DND-41 (cell line): ENCODE results near the gene VAV2.

ENCODE experiments used
- ATAC-seq: fragments of 200-7000 bp; cut with Tn5 transposase; 3 replicates; pipeline ENCODE4 v1.9.1; 2021; ENCODE audit warnings: low read depth; ENCODE audit not compliant: insufficient read depth
- DNase-seq: peaks from one replicate; pipeline ENCODE4 v3.0.0-alpha.2; 2020
- H2AFZ ChIP-seq: 2 replicates; pipeline ENCODE4 v1.6.0; 2012; ENCODE audit warnings: low read depth, low read length
- H3K27ac ChIP-seq: 2 replicates; pipeline ENCODE4 v1.5.1; 2012; ENCODE audit warnings: low read length, inconsistent platforms
- H3K27me3 ChIP-seq: fragments of 200-600 bp; sonication (generic); 2 replicates; pipeline ENCODE4 v1.6.0; 2012; ENCODE audit warnings: low read length, mild to moderate bottlenecking, inconsistent platforms; ENCODE audit not compliant: insufficient read depth, poor library complexity
- H3K36me3 ChIP-seq: 2 replicates; pipeline ENCODE4 v1.5.1; 2012; ENCODE audit warnings: low read length, inconsistent platforms; ENCODE audit not compliant: insufficient read depth
- H3K4me1 ChIP-seq: 2 replicates; pipeline ENCODE4 v1.5.1; 2012; ENCODE audit warnings: mild to moderate bottlenecking, low read length; ENCODE audit not compliant: insufficient read depth
- H3K4me2 ChIP-seq: 2 replicates; pipeline ENCODE4 v1.6.0; 2012; ENCODE audit warnings: mild to moderate bottlenecking, moderate library complexity, low read length, inconsistent platforms; ENCODE audit not compliant: insufficient read depth
- H3K4me3 ChIP-seq, 2 experiments: fragments of 200-600 bp in 1 of 2; shearing (Covaris generic) in 1 of 2; 2 replicates each; pipeline ENCODE4 v1.5.1; 2012 to 2016; ENCODE audit warnings: inconsistent platforms in 2 of 2, low read length in 2 of 2, mild to moderate bottlenecking in 2 of 2, low read depth in 1 of 2, moderate library complexity in 1 of 2
- H3K79me2 ChIP-seq: 2 replicates; pipeline ENCODE4 v1.6.0; 2012; ENCODE audit warnings: low read length, inconsistent platforms; ENCODE audit not compliant: insufficient read depth
- H3K9ac ChIP-seq: 2 replicates; pipeline ENCODE4 v1.6.0; 2012; ENCODE audit warnings: low read depth, mild to moderate bottlenecking, inconsistent platforms, low read length, moderate library complexity
- H3K9me3 ChIP-seq: 2 replicates; pipeline ENCODE4 v1.5.1; 2012; ENCODE audit warnings: low read length, moderate library complexity, mild to moderate bottlenecking, inconsistent platforms; ENCODE audit not compliant: insufficient read depth, severe bottlenecking
- H4K20me1 ChIP-seq: 2 replicates; pipeline ENCODE4 v1.6.0; 2012; ENCODE audit warnings: low read length; ENCODE audit not compliant: insufficient read depth
- CTCF ChIP-seq: IDR thresholded peaks from 2 replicates; pipeline ENCODE4 v1.5.1; 2012; ENCODE audit warnings: borderline replicate concordance, low read length, moderate library complexity, mild to moderate bottlenecking; ENCODE audit not compliant: poor library complexity, severe bottlenecking; ENCODE audit errors: extremely low read depth
- EZH2 ChIP-seq: IDR thresholded peaks from 3 replicates; pipeline ENCODE4 v1.6.1; 2012; ENCODE audit warnings: borderline replicate concordance, low read depth, mild to moderate bottlenecking, moderate library complexity, low read length, inconsistent platforms; ENCODE audit not compliant: severe bottlenecking

Gene VAV2

GRCh38 chr9:133713960-133714495 lies 278.1 kb downstream of the VAV2 start:
- no peaks in the 10 kb centered on the region for H3K27me3 ChIP-seq
- H4K20me1 ChIP-seq = no peaks in the 10 kb centered on the region
- no peaks in the 10 kb centered on the region for H3K9me3 ChIP-seq
- DNase-seq (no peak), ATAC-seq (no peak)
- no peak overlapping the region for H3K4me3 ChIP-seq
- H2AFZ ChIP-seq = no peak overlapping the region
- H3K9ac ChIP-seq = no peak overlapping the region
- H3K4me2 ChIP-seq = no peak overlapping the region
- no peaks in the 10 kb centered on the region for H3K79me2 ChIP-seq
- H3K27ac ChIP-seq = no peak overlapping the region
- TF ChIP-seq EZH2 (no peak), CTCF (no peak)
- H3K36me3 ChIP-seq = no peaks in the 10 kb centered on the region
- peaks cover 2% of the 10 kb centered on the region; the same call in 1 of the 2 replicates for H3K4me1 ChIP-seq

- no peak overlapping the region for H3K27ac ChIP-seq
- DNase-seq (no peak), ATAC-seq (no peak)
- TF ChIP-seq EZH2 = no peak
- no peak for TF ChIP-seq CTCF
- H3K79me2 ChIP-seq = no peaks in the 10 kb centered on the region
- H3K27me3 ChIP-seq = no peaks in the 10 kb centered on the region
- no peak overlapping the region for H3K4me2 ChIP-seq
- H3K36me3 ChIP-seq = no peaks in the 10 kb centered on the region
- no peaks in the 10 kb centered on the region for H4K20me1 ChIP-seq
- H3K4me3 ChIP-seq = no peak overlapping the region
- peaks cover 2% of the 10 kb centered on the region; the same call in 1 of the 2 replicates for H3K4me1 ChIP-seq
- no peaks in the 10 kb centered on the region for H3K9me3 ChIP-seq
- no peak overlapping the region for H2AFZ ChIP-seq
- H3K9ac ChIP-seq = no peak overlapping the region
These were observed 278.8 kb downstream of the VAV2 start for GRCh38 chr9:133713150-133713959.

DNA sequence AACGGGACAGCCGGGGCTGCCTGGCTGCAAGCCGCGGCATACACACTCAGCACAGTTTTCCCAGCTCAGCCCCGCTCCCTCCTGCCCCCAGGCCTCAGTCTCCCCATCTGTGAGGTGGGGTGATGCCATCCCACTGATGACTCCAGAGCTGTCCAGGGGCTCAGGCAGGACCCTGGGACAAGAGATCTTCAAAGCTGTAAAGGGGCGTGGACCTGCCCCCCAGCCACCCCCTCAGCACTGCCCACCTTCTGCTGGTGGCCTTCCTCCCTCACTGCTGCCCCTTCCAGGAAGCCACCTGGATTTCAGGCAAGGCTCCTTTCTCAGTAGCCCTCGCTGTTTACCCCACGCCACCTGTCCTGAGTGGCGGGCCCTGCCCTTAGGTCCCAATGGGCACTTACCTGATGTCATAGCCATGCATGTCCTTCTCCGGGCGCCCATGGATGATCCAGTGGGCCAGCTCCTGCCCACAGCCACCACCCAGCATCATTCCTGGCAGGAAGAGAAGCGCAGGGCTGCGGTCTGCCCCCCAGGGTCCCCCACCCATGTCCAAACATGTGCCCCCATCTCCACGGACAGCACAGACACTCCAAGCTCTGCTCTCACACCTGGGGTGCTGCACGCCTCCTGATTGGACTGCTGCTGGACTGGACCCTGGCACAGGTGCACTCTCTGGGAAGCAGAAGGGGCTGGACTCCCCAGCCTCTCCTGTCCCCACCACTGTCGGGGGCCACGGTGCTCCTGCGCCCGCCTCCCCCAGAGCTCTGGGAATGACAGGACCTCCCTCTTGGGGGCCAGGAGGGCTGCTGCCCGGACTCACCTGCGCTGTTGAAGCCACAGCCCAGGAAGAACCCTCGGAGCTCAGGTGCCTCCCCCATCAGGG lies 279.7 kb downstream of the VAV2 start:
- ATAC-seq (no peak), DNase-seq (no peak)
- H3K79me2 ChIP-seq = no peaks in the 10 kb centered on the region
- H3K9me3 ChIP-seq = no peaks in the 10 kb centered on the region
- no peak overlapping the region for H3K27ac ChIP-seq
- H3K36me3 ChIP-seq = no peaks in the 10 kb centered on the region
- no peak overlapping the region for H3K9ac ChIP-seq
- H2AFZ ChIP-seq = no peak overlapping the region
- H3K4me3 ChIP-seq = no peak overlapping the region
- no peaks in the 10 kb centered on the region for H4K20me1 ChIP-seq
- no peak overlapping the region for H3K4me2 ChIP-seq
- no peaks in the 10 kb centered on the region for H3K27me3 ChIP-seq
- TF ChIP-seq EZH2 (no peak), CTCF (no peak)
- peaks cover 2% of the 10 kb centered on the region; the same call in 1 of the 2 replicates for H3K4me1 ChIP-seq
